ENCODE data around the gene PRAME.
"Not testable (repeated sequence)": the region's sequence is repeated elsewhere in the genome, so short reads cannot be mapped to it uniquely, and the experiment has no call there.

Gene PRAME

DNA sequence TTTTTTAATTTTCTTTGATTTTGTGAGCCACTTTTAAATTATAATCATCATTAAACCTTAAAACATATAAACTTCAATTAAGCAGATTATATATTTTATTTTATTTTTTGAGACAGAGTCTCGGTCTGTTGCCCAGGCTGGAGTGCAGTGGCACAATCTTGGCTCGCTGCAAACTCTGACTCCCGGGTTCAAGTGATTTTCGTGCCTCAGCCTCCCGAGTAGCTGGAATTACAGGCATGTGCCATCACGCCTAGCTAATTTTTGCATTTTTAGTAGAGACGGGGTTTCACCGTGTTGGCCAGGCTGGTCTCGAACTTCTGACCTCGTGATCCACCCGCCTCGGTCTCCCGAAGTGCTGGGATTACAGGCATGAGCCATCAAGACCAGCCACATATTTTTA lies 22.5 kb upstream of the PRAME start:
- DNase-seq (ENCODE audit: low read depth in 1 of 2, low spot score in 1 of 2) = not testable (repeated sequence)

DNA sequence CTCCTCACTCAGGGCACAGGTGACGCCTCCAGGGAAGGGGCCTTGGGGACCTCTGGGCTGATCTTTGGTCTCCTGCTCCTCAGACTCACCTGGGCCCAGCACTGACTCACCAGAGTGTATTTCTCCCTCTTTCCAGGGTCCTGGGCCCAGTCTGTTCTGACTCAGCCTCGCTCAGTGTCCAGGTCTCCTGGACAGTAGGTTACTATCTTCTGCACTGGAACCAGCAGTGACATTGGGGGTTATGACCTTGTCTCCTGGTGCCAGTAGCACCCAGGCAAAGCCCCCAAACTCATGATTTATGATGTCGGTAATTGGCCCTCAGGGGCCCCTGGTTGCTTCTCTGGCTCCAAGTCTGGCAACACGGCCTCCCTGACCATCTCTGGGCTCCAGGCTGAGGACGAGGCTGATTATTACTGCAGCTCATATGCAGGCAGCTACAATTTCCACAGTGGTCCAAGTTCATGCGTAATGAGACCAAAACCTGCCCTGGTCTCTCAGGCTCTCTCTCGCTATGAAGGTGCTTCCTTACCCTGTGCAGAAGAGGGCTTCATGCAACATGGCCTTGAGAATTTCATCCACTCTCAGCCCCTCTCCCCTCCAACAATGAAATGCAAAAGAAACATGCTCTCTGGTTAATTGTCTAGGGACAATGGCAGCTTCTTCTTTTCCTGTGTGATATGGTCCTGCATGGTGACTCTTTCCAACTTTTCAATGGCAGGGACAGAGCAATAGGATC lies 21.0 kb upstream of the PRAME start:
- no peak for DNase-seq (ENCODE audit: low read depth in 1 of 2, low spot score in 1 of 2)

DNA sequence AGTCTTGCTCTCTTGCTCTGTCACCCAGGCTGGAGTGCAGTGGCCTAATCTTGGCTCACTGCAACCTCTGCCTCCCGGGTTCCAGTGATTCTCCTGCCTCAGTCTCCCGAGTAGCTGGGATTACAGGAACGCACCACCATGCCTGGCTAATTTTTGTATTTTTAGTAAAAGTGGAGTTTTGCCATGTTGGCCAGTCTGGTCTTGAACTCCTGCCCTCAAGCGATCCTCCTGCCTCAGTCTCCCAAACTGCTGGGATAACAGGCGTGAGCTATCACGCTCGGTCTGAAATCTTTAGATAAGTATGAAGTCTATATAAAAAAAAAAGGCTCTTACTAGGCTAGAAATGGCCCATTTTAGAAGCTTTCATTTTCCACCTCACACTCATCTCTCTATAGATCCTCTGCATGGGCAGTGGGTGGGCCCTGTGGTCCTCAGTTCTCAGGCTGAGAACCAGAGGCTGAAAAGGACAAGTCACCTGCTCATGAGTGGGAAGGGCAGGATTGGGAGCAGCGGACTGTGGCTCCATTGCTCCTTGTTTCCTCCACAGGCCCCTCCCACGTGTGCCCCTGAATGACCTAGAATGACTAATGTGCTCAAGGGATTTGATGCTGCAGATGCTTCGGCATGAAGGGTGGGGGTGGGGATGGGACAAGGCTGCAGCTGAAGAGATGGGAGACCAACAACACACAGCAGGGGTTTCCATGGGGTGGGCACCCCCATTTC lies 19.8 kb upstream of the PRAME start:
- no peak for DNase-seq (ENCODE audit: low read depth in 1 of 2, low spot score in 1 of 2)

DNA sequence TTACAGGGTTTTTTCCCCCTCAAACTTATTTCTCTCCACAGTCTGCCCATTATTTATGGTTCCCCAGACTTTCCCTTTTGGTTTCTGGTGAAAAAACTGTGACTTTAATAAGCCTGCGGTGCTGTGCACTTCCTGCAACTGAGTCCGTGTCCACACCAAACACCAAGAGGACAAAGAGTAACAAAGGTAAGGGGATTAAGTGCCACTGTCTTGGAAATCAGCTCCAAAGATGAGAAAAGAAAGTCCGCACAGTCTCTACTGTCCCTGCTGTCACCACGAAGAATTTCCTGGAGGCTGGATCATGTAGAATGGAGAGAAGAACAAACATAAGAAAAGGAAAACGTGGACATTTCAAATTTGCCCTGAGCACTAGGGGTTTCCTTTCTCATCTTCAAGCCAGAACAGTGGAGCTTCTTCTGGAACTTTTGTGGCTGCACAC lies 17.9 kb upstream of the PRAME start:
- no peak for DNase-seq (ENCODE audit: low read depth in 1 of 2, low spot score in 1 of 2)

DNA sequence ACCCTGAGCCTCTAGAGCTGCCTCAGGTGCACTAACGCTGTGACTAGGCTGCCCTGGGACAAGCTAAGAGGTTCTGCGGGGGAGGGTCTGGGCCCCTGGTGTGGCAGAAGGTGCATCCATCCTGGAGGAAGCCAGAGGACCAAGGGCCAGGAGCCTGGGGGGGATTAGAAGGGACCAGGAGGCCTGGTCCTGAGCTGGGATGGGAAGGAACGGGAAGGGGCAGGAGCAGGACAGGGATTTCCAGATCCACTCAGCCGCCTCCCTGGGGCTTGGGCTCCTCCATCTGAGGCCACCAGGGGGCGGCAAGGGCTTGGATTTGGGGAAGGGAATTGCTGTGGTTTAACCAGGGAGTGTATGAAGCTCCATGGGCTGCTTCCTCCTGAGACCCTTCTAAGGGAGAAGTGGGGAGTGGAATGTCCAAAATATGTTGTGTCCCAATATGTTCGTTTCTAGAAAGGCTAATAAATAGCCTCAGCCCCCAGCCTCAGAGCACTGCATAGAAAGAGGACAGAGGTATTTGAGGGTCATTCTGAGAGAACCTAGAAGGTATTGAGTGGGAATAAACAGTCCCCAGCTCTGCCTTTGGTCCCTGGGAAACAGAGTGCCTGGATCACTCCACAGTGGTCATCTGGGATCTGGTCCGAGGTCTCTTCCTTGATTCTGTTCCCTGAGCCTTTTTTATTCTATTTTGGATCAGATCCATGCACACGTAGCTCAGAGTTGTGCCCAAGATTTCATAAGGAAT lies 17.4 kb upstream of the PRAME start:
- DNase-seq (ENCODE audit: low read depth in 1 of 2, low spot score in 1 of 2) = no peak

DNA sequence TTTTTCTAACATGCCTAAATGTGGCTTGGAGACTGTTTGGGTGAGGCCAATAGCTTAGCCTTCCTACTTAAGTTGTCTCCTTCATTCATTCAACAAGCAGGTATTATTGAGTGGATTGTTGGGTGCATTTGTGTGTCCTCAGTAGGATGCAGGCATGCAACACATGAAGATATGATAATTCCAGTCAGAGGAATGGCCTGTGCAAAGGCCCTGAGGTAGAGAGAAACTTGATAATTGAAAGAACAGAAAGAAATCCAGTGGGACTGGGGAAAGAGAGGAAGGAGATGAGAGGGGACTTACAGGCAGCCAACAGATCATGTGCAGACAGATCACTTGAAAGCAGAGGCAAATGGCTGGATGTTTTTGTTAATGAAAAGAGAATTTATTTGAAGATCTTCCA lies 15.3 kb upstream of the PRAME start:
- DNase-seq (ENCODE audit: low read depth in 1 of 2, low spot score in 1 of 2) = no peak

DNA sequence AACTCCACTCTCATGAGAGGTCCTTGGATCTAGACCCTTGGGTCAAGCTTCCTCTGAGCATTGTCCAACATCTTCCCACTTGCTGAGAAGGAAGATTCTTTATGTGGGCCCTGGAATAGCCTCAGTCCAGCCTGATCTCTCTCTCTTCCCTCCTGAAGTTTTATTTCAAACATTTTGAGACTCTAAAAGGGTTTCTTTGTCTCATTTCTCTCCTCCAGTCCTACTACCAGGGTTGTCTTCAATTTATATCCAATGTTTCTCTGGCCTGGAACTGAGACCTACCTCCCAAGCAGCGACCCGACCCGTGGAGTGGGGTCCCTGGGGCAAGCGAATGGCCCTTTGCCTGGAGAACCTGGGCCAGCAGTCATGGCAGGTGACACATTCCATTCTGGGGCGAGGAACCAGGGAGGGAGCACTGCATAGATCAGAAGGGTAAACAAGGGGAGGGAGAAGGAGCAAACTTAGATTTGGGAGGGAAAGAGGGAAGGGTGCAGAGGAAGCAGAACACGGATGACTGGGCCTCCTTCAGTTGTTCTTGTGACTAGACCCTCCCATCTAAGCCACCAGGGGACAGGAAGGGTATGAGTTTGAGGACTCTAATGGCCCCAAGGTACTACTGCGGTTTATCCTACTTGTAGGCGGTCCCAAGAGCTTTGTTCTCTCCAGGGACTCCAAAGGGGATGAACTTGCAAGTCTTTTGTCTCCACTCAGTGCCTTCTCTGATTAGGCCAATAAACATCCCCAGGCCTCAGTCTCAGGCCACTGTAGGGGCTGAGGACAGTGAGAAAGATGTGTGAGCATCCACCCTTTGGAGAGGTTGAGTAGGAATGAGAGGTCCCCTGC lies 14.2 kb upstream of the PRAME start:
- no peak for DNase-seq (ENCODE audit: low read depth in 1 of 2, low spot score in 1 of 2)

DNA sequence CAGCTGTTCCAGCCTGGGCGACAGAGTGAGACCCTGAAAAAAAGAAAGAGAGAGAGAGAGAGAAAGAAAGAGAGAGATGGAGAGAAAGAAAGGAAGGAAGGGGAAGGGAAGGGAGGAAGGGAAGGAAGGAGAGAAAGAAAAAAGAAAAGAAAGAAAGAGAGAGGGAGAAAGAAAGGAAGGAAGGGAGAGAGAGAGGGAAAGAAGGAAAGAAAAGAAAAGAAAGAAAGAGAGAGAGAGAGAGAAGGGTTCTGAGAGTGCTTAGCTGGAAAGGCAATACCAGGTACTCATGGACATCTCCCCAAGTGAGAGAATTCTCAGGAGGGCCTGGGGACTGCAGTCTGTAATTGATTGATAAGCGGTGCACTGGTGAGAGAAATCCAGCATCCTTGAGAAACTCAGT lies 12.8 kb upstream of the PRAME start:
- DNase-seq (ENCODE audit: low read depth in 1 of 2, low spot score in 1 of 2) = no peak

DNA sequence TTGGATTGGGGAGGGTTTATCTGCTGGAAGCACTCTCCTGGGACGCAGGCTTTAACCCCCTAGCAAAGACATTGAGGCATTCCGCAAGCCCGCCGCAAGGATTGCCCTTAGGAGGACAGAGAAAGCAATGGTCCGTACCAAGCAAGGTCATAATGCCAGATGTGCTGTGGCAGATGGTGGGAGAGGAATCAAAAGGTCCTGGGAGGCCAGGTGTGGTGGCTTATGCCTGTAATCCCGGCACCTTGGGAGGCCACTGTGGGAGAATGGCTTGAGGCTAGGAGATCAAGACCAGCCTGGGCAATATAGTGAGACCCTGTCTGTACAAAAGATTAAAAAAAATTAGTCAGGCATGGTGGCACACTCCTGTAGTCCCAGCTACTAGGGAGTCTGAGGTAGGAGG lies 12.4 kb upstream of the PRAME start:
- DNase-seq (ENCODE audit: low read depth in 1 of 2, low spot score in 1 of 2) = no peak

DNA sequence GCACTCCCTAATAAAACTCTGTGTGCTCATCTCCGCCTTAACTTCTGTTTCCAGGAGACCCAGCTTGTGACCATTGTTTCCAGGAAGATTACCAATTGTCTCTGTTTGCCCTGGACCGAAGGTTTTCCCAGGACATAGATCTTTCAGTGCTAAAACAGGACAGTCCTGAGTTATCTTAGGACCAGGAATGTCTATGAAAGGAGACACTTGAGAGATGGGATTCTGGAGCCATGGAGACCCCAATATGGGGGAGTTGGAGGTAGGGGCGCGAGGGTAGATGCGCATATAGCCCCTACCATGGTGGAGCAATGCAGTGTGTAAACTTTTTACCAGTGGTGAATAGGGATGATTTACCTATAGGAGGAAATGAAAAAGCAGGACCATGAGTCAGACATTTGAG lies 10.2 kb upstream of the PRAME start:
- DNase-seq (ENCODE audit: low read depth in 1 of 2, low spot score in 1 of 2) = no peak

DNA sequence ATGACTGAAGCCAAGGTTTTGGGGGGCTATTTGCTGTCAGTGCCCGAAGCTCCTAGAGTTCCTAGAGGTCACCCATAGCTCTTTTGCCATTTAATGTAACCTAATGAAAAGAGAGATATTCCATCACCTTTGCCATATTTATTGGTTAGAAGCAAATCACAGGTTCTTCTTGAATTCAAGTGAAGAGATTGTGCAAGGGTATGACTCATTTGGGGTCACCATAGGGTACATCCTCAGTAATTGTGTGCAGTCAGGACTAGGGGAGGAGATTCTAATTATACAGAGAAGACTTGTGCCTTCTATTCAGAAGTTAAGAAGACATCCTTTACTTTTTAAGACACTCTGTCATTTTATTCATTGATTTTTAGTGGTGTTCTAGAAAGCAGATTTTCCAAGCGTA lies 6.9 kb upstream of the PRAME start:
- no peak for DNase-seq (ENCODE audit: low read depth in 1 of 2, low spot score in 1 of 2)

DNA sequence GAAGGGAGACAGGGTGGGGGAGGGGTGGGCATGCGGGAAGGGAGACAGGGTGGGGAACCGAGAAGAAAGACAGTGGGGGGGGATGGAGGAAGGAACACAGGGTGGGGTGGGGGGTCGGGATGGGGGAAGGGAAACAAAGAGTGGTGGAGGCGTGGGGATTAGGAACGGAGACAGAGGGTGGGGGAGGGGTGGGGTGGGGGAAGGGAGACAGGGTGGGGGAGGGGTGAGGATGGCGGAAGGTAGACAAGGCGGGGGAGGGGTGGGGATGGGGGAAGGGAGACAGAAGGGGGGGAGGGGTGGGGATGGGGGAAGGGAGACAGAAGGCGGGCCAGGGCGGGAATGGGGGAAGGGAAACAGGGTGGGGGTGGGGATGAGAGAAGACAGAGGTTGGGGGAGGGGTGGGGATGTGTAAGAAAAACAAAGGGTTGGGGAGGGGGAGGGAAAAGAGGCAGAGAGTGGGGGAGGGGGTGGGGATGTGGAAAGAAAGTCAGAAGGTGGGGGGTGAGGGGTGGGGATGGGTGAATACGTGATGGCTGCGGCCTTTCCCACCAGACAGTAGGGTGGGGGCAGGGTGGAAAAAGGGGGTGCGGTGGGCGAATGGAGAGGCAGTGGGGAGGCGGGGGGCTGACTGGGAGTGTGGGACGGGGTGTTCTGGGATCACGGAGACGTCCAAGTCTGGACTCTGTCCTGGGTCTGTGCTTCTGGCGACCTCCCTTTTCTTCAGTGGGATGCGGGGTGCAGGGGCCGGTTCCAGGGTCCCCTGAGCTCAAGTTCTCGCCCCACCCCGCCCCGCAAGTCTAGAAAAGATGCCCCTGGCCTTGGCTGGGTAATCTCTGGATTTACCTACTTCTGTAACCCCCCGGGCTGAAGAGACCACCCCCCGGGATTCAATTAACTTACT lies 744 bp downstream of the PRAME start:
- DNase-seq (ENCODE audit: low read depth in 1 of 2, low spot score in 1 of 2) = no peak

DNA sequence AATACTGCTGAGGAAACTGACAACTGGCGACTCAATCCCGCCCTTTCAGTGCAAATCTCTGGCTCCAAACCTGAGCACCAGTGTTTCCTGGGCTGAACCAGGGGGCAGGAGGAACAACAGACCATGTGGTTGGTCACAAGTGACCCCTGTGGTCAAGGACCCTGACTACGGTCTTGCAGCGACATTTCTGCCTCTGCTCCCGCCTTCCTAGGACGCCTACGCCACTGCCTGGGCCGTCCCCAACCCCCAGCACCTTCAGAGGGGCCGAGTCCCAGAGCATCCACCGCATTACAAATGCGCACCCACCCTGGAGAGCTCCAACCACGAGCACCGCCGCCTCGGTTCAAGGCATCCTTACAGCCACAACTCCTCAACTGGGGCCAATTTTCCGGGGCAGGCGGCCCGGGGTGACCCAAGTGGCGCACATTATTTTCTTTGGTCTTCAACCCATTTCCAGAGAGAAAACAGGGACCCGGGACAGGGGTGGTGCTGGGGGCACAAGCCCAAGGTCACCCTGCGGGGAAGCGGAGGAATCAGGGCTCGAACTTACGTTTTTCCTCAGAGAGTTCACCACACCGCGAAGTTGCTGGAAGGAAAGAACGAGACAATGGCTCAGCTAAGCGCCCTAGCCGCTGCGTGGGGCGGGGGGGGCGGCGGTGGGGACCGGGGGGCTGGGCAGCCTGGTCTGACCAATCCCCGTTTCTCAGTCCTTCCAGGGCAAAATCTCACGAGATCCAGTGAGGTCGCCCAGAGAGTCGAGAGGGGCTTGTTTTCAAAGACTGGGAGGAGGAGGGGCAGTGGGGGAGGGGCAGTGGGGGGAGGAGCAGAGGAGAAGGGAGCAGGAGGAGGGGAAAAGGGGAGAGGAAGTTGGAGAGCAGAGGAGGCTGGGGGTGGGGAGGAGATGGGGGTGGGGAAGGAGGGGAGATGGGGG lies 1.8 kb downstream of the PRAME start:
- DNase-seq (ENCODE audit: low read depth in 1 of 2, low spot score in 1 of 2) = no peak

DNA sequence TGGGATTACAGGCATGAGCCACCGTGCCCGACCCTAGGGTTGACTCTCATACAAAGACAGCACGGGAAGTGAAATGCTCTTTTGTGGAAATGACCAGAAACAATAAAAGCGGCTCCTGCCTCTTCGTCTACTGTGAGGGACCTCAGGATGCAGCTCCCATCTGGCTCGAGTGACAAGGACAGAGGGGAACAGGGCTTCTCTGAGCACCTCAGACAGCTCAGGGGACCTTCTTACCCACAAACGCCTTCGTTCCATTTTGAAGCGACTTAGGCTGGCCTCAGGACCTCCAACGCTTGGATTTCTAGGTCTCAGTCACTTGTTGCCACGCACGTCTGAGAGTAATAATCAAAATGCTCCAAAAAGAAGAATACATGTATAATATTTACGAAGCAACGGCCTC lies 2.5 kb downstream of the PRAME start:
- DNase-seq (ENCODE audit: low read depth in 1 of 2, low spot score in 1 of 2) = no peak

DNA sequence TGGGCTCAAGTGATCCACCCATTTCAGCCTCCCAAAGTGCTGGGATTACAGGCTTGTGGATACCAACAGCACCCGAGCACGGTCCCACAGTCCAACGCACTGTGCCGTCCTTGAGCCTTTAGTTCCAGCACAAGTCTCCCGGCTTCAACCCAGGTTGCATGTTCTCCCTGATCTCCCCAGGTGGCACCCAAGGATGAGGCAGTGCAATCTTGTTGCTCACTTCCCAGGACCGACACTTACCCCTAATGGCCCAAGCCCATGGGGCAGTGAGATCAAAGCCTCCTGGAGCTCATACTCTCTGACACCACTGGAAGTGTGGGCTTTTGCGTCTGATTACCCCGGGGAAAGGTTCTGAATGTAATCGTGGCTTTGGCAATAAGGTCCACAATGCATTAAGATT lies 3.5 kb downstream of the PRAME start:
- no peak for DNase-seq (ENCODE audit: low read depth in 1 of 2, low spot score in 1 of 2)

DNA sequence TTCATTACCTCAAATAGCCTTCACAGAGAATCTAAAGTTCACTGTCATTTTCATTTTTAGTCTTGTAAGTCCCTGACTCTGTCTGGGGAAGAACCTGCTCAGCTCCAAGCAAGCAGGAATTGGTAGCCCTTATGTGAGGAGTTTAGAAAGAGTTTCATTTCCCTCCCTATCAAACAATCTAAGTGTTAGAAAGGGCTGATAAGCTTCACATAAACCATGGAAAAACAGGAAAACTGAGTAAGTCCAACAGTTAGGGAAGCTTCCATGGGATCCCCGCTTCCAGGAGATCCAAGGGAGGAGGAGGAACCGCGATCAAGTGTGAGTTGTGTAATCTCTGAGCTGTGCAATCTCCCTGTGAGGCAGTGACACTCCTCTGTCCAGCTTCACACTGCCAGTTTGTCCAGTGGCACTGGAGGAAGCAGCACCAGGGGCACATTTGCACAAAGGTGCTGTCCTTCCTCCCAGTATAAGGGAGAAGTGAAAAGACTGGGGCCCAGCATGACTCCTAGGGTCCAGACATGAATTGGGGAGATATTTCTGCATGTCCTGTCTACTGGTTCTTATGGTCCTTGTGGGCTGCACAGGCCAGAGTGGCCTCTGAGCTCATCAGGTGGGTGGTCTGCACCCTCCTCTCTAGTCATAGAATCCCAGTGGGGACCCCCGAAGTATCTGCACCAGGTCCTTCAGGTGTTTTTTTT lies 4.3 kb downstream of the PRAME start:
- no peak for DNase-seq (ENCODE audit: low read depth in 1 of 2, low spot score in 1 of 2)

DNA sequence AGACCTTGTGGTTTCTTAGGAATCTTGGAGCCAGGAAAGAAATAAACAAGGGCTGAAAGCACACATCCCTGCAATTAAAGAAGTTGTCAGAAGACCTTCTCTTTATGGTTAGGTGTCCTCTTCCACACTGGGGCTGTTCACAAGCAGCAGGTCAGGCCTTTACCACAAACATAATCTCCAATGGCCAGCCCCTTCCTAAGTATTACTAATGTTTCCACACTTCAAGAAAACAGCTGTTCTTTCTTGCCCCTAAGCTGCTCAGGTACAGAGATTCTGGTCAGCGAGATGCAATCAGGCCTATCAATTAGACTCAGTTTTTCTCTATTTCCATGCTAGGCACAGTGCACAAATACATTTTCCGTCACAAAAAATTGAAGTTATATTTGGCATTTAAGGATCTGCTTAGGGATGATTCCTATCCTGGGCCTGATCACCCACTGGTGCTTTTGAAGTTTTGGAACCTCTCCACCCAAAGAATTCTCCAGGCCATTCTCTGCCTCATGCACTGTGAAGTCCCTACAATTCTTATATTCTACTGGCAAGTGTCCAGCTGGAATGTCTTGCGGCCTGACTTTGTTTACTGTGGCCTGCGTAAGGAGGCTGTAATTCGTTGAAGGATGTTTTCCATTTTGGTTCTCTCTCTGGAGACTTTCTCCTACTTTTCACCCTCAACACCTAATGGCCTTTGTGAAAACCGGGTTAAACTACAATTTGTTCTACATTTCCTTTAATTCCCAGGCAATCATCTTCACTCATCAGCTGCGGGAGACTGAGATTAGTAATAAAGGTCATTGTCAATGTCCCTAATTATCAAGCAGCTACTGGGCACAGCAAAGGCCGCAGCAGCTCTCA lies 5.1 kb downstream of the PRAME start:
- no peak for DNase-seq (ENCODE audit: low read depth in 1 of 2, low spot score in 1 of 2)

DNA sequence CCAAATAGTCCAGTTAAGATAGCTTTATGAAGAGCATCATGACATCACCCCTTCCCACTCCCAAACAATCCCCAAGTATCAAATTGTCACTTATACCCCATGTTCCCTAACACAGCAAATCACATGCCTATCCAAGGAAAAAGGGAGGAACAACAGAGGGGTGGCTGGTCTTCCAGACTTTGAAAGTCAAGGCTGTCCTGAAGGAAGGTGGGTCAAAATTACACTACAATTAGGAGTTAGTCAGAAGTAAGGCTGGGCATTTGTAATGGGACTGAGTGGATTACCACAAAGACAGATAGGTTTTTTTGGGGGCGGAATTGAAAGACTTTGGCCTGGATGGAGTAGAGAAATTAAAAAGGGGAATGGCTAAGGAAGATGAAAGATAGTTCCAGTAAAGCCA lies 5.9 kb downstream of the PRAME start:
- no peak for DNase-seq (ENCODE audit: low read depth in 1 of 2, low spot score in 1 of 2)
